Epithelial cell of esophagus (primary cell): ENCODE results near the gene SOX11.
"Not testable (repeated sequence)": the region's sequence is repeated elsewhere in the genome, so short reads cannot be mapped to it uniquely, and the experiment has no call there.

Experiments
- DNase-seq: peaks from one replicate; pipeline ENCODE4 v3.0.0; 2010; ENCODE audit warnings: low read depth
- H3K4me3 ChIP-seq: 2 replicates; pipeline ENCODE4 v1.5.1; 2011; ENCODE audit warnings: mild to moderate bottlenecking, low read length, control low read depth
- CTCF ChIP-seq: IDR thresholded peaks from 2 replicates; pipeline ENCODE4 v1.5.1; 2011; ENCODE audit warnings: low read depth, mild to moderate bottlenecking, low read length, control low read depth, inconsistent platforms; ENCODE audit not compliant: insufficient read depth; ENCODE audit errors: missing control alignments

SOX11 gene

DNA sequence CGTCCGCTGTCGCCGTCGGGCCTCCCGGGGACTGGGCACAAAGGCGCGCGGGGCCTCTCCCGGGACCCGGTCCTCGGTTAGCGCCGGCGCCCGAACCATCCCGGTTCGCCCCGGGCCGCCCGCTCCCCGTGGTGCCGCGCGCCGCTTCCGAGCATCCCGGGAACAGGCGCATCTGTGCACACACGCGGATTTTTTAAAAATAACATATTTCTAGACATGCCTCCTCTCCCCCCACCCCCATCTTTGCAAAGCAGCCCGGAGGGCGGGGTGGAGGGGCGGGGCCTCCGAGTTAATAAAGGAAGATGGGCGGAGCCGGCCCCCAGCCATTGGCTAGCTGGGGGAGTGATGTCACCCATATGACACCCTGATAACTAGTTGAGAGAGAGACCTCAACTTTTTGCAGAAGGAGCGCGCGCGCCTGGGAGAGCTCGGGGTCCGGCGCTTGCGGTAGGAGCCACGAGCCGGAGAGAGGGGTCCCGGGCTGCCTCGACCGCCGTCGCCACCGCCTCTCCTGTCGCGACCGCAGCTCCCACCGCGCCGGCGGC is at the start of gene SOX11:
SOX11 (plus strand) TSS at position 400 of the 545 bp plus-strand sequence. CDS start 338 bp downstream, outside the sequence.
- H3K4me3 ChIP-seq, result peak within 1 kb of the TSS; percentile 54
- DNase-seq, result peak; percentile 37
- no peak for TF ChIP-seq CTCF

GRCh38 chr2:5652734-5653133 is 39.5 kb upstream of the SOX11 start:
- DNase-seq, H3K4me3 ChIP-seq: not testable (repeated sequence)

DNA sequence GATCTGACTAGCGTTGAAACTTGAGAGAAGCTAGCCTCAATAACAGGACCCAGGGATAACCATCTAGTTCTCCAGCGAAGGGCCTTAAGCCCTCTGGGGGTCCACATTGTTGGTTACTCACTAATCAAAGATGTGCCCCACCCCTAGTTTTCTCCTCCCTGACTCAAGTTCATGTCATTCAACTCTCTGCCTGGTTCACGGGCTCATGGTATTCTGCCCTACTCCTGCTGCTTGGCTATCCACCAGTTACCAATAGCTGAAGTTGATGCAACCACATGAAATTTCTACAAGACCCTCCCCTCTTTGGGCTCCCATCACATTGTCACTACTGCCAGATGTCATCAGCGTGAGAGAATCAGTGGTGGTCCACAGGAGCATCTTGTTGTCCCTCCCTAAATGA is 38.4 kb upstream of the SOX11 start:
- not testable (repeated sequence) for H3K4me3 ChIP-seq, DNase-seq

GRCh38 chr2:5657231-5657630 is 35.0 kb upstream of the SOX11 start:
- no peak for TF ChIP-seq CTCF
- H3K4me3 ChIP-seq, result no peak overlapping the region

GRCh38 chr2:5660591-5660990 is 31.6 kb upstream of the SOX11 start:
- DNase-seq, result no peak
- TF ChIP-seq CTCF, result no peak
- H3K4me3 ChIP-seq, result no peak overlapping the region

More at GRCh38 chr2:5657231-5657630, 35.0 kb upstream of the SOX11 start:
- DNase-seq, result no peak

GRCh38 chr2:5661362-5661761 is 30.8 kb upstream of the SOX11 start:
- no peak for TF ChIP-seq CTCF
- DNase-seq, result no peak
- no peak overlapping the region for H3K4me3 ChIP-seq

DNA sequence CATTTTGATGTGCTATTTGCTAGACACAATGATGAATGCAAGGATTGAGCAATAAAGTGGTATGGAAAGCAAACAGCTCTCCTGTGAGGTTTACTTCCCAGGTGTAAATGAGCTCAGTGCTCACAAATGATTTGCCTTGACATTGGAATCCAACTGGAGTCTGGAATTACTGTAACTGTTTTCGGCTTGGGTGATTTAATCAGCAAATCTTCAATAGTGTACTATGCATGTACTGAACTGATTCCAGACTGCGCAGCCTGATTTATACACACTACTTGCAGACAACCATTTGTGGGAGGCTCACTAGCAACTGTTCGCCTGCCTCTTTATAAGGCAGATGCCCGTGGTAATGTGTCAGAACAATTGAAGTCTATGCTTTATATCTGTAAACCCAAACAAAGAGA is 27.9 kb upstream of the SOX11 start:
- no peak for TF ChIP-seq CTCF
- no peak overlapping the region for H3K4me3 ChIP-seq
- no peak for DNase-seq

GRCh38 chr2:5665066-5665465 is 27.1 kb upstream of the SOX11 start:
- no peak for DNase-seq
- H3K4me3 ChIP-seq, result no peak overlapping the region
- TF ChIP-seq CTCF, result no peak
